Psoas muscle (tissue), 8 donors: Measurements from ENCODE around the gene CD40. TPM values are rescaled to one million over a fixed set of nuclear protein-coding genes. Genes with fewer than 3 reads are reported as not detected.

Source experiments
- ATAC-seq, 4 donors: fragments of 200-7000 bp; cut with Tn5 transposase; one replicate each; pipeline ENCODE4 v1.9.1; 2020; ENCODE audit warnings: moderate library complexity in 3 of 4, mild to moderate bottlenecking in 2 of 4
- DNase-seq, 2 donors: peaks; one replicate each; pipeline ENCODE4 v3.0.0-alpha.2; 2020
- H3K27ac ChIP-seq: fragments of 200-600 bp; one replicate; pipeline ENCODE4 v1.8.0; 2022
- H3K27me3 ChIP-seq, 3 donors: fragments of 200-600 bp in 1 of 3; one replicate each; pipeline versions ENCODE4 v1.6.1 to v1.8.0; 2013 to 2022; ENCODE audit warnings: low read length in 2 of 3, mild to moderate bottlenecking in 2 of 3, moderate library complexity in 1 of 3; ENCODE audit not compliant: insufficient read depth in 3 of 3
- H3K36me3 ChIP-seq, 2 donors: fragments of 200-600 bp in 1 of 2; one replicate each; pipeline versions ENCODE4 v1.6.1 to v1.8.0; 2013 to 2022; ENCODE audit warnings: low read depth in 1 of 2, mild to moderate bottlenecking in 1 of 2, moderate library complexity in 1 of 2; ENCODE audit not compliant: insufficient read depth in 1 of 2
- H3K4me1 ChIP-seq: fragments of 200-600 bp; one replicate; pipeline ENCODE4 v1.8.0; 2022
- H3K4me3 ChIP-seq: fragments of 200-600 bp; one replicate; pipeline ENCODE4 v1.8.0; 2022; ENCODE audit warnings: mild to moderate bottlenecking
- H3K9me3 ChIP-seq: fragments of 200-600 bp; one replicate; pipeline ENCODE4 v1.8.0; 2022
- WGBS, 3 donors: extraction: QIAGEN DNeasy Blood & Tissue Kit; methylation state at CpG; one replicate each; pipeline versions ENCODE4 v1.1.6 to v1.1.7; 2013; 5-methylcytosine and 5-hydroxymethylcytosine counted together
- intact Hi-C, 2 donors: fragments of 100-400 bp; cut with DNase I; formaldehyde crosslinking; loops; one replicate each; pipeline versions ENCODE4 v1.11.0 to v1.14.2; 2022
- polyA plus RNA-seq, 3 donors: library from polyadenylated mRNA; stranded (reverse); fragments of 200-250 nt; gene quantifications; one replicate each; pipeline ENCODE4 v1.2.3, GENCODE V29; 2013
- total RNA-seq, 4 donors: library from RNA; stranded (reverse); fragmentation: NEBNext Ultra II Directional in 2 of 4; extraction: Animal tissue kit (Norgen Biotek cat#: 25700) in 2 of 4; gene quantifications; one replicate each; pipeline versions ENCODE4 v1.2.1 to v1.2.4, GENCODE V29; 2021 to 2023
- TF ChIP-seq, protein P1 (sequence below): fragments of 200-600 bp; IDR thresholded peaks from one replicate; pipeline ENCODE4 v1.8.0; 2022; ENCODE audit warnings: antibody characterized with exemption
- donor health status: healthy with polysubstance abuse.
- donor health status: DM: no; HTN: no; CAD: no; lungs with moderate emphysema.
- donor health status: Bipolar disorder and iron deficiency.
- donor health status: healthy.
- donor health status: DM: yes; HTN: yes; CAD: no.
- donor health status: DM: no; HTN: no; CAD: no.
- donor health status: DM: no; HTN: no; CAD: no.
- donor health status: DM: yes; HTN: yes; CAD: no.

The CD40 gene
- total and polyA plus RNA-seq, 7 donors = 5.0 to 13.8 (median 7.7) TPM

DNA sequence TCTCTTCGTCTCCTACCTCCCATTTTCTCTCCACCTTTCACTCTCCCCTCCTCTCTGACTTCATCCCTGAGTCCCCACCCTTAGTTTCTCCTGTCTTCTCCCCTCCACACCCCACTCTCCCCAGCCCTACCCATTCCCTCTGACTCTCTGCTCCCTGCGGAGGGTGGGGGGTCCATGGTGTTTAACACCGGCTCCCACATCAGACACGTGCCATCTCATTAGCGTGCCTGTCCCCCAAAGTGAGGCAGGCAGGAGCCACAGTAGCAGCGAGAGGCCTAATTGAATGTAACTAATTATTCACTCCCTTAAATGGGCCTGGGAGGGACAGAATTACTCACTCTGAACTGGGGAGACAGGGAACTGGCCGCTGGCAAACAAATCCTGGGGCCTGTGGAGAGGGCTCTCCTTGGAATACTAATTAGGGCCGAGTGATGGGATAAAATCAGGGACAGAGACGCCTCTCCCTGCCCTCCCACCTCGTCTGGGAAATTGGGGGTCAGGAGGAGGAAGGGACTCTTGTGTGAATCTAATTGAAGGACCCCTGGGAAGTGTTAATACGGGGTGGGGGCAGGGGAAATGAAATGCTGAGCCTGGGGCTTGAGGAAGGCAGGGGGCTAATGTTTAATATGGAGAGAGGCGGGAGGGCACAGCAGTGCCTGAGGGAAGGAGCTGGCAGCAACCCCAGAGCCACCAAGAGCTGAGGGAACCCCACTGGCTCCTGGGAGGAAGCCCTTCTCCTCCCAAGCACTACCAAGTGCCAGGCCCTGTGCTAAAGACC lies 17.9 kb downstream of the CD40 start:
- Histone ChIP-seq H3K36me3 (no peaks in the 10 kb centered on the region), H3K27me3 (peaks cover 0 to 25% (median 3%) of the 10 kb centered on the region in 3 donors), H3K9me3 (no peaks in the 10 kb centered on the region), H3K4me1 (no peaks in the 10 kb centered on the region), H3K4me3 (no peak overlapping the region), H3K27ac (no peak overlapping the region)
- 46 to 52% (median 50%) methylated on average over 12 of the region's 12 CpGs for WGBS, 3 donors
- ATAC-seq (no peak), DNase-seq (no peak)
- TF ChIP-seq, protein P1, sequence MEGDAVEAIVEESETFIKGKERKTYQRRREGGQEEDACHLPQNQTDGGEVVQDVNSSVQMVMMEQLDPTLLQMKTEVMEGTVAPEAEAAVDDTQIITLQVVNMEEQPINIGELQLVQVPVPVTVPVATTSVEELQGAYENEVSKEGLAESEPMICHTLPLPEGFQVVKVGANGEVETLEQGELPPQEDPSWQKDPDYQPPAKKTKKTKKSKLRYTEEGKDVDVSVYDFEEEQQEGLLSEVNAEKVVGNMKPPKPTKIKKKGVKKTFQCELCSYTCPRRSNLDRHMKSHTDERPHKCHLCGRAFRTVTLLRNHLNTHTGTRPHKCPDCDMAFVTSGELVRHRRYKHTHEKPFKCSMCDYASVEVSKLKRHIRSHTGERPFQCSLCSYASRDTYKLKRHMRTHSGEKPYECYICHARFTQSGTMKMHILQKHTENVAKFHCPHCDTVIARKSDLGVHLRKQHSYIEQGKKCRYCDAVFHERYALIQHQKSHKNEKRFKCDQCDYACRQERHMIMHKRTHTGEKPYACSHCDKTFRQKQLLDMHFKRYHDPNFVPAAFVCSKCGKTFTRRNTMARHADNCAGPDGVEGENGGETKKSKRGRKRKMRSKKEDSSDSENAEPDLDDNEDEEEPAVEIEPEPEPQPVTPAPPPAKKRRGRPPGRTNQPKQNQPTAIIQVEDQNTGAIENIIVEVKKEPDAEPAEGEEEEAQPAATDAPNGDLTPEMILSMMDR = no peak
- intact Hi-C loops = no loop called here

DNA sequence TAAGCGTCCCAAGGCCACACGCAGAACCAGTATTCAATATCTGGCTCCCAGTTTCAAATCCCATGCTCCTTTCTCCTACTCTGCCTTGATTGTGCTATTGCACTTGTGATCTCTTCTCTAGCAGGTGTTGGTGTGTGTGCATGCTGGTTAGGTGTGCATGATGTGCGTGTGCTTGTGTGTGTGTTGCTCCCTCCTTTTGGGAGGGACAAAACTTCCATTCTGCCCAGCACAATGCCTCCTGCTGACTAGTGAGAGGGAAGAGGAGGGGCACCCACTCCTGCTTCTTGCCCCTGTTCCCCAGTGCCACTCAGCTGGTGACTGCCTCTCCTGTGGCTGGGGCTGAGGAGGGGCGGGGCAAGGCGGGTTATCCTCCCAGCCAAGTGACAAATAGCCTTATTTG lies 19.7 kb downstream of the CD40 start:
- WGBS, 3 donors = 75 to 91% (median 84%) methylated on average over 5 of the region's 5 CpGs
- Histone ChIP-seq H3K4me3 (no peak overlapping the region), H3K36me3 (no peaks in the 10 kb centered on the region), H3K4me1 (no peaks in the 10 kb centered on the region), H3K9me3 (no peaks in the 10 kb centered on the region), H3K27ac (no peak overlapping the region), H3K27me3 (peaks cover 0 to 39% (median 3%) of the 10 kb centered on the region in 3 donors)
- no peak for ATAC-seq
- DNase-seq = no peak
- TF ChIP-seq, protein P1 = no peak
- intact Hi-C loops = no loop called here

DNA sequence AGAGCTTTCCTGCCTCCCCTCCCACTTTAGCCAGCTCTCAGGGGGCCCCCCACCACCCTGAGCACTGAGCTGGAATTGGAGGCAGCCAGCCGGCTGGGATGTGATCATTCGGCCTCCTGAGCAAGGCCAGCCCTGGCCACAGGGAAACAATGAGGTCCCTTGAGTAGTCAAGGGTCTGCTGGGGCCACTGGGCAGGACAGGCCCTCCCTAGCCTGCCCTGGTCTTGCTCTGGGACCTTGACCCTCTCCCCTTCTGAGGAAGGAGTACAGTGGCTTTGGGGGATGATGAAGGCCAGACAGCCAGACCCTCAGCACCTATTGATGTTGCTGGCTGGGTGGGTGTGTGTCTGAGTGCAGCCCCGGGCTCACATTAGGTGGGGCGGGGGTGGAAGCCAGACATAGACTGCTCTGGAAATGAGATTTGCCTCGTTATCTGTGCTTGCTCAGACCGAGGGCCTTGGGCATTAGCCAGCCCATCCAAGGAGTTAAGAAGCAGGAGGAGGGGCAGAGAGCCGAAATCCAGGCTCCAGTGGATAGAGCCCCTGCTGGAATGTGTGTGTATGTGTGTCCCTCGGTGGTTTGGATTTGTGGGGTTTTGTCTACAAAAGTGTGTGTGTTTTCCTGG lies 21.3 kb downstream of the CD40 start:
- no peaks in the 10 kb centered on the region for H3K4me1 ChIP-seq
- H3K27ac ChIP-seq = no peak overlapping the region
- 39 to 41% (median 40%) methylated on average over 8 of the region's 8 CpGs for WGBS, 3 donors
- TF ChIP-seq, protein P1 = no peak
- H3K4me3 ChIP-seq = no peak overlapping the region
- peaks cover 0 to 51% (median 3%) of the 10 kb centered on the region in 3 donors for H3K27me3 ChIP-seq
- intact Hi-C loops = no loop called here
- no peaks in the 10 kb centered on the region for H3K9me3 ChIP-seq
- H3K36me3 ChIP-seq = no peaks in the 10 kb centered on the region
- no peak for ATAC-seq
- DNase-seq = no peak

DNA sequence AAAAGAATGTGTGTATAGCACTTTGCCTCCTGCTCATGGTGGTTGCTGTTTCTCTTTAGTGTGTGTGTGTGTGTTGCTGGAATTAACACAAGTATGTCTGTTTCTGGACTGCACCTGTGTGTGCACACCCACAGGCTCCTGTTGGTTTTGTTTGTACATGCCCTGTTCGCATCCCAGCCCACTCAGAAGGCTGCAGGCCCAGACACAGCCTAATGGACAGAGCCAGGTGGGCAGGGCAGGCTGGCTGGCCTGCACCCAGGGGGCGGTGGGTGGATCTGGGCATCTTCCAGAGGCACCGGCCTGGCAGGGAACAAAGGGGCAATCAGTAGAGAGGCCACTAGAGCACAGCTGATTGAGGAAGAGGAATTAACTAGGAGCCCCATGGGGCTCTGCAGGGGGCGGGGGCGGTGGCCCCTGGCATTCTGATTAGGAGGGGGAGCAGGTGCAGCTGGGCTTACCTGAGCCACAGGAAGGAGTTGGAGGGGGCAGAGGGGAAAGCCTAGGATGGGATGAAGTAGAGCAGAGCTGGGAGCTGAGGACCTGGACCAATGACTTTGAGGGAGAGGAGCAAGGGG lies 21.9 kb downstream of the CD40 start:
- H3K4me3 ChIP-seq = no peak overlapping the region
- TF ChIP-seq, protein P1 = no peak
- intact Hi-C loops = no loop called here
- WGBS, 3 donors = 36 to 44% (median 42%) methylated on average over 5 of the region's 5 CpGs
- peaks cover 0 to 51% (median 3%) of the 10 kb centered on the region in 3 donors for H3K27me3 ChIP-seq
- no peak for DNase-seq
- no peaks in the 10 kb centered on the region for H3K4me1 ChIP-seq
- no peak overlapping the region for H3K27ac ChIP-seq
- H3K36me3 ChIP-seq = no peaks in the 10 kb centered on the region
- H3K9me3 ChIP-seq = no peaks in the 10 kb centered on the region
- ATAC-seq = no peak
